ENCODE data around the gene HMGA1. TPM values are rescaled to one million over a fixed set of nuclear protein-coding genes. Genes with fewer than 3 reads are reported as not detected.

HMGA1 gene
- total RNA-seq, 1 donor from 2014 or later: 33.4 TPM

DNA sequence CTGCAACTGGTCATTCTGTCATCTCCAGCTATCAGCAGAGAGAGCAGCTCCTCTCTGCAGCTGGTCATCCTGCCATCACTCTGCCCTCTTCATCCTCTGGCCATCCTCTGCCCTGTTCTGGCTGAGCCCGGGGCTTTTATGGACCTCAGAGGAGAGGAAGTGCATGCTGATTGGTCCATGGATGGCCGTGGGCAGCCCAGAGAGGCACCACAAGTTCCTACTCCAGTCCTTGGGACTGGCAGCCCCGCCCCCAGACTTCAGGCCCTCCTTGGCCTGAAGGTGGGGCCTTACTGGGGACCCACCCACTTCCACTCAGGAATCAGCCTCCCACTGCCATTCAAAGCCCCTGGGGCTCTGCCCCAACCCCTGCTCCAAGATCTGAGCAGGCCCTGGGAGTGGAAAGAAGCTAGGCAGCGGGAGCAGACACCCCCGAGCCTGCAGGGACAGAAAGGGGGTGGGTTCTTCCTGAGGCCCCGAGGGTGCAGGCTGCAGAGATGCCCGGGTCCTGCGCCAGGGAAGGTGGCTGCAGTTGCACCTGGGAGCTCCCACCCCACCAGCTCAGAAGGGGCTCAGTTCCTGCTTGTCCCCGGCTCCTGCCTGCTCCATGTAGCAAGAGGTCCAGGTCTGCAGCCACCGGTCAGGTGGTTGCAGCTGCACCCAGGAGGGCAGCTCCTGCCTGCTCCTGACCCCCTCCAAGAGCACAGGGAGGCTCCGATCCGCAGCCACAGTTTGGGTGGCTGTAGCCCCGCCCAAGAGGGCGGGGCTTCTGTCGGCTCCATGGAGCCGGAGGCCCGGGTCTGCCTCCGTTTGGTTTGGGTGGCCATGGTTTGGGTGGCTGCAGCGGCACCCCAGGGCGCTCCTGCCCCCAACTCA is 34.1 kb upstream of the HMGA1 start:
- peaks cover 2% of the 10 kb centered on the region for H3K27me3 Mint-ChIP-seq (ENCODE audit: low read depth)
- no peak for DNase-seq (ENCODE audit: low spot score)
- no peaks in the 10 kb centered on the region for H3K36me3 Mint-ChIP-seq (ENCODE audit: low read depth)
- TF ChIP-seq, protein P1, sequence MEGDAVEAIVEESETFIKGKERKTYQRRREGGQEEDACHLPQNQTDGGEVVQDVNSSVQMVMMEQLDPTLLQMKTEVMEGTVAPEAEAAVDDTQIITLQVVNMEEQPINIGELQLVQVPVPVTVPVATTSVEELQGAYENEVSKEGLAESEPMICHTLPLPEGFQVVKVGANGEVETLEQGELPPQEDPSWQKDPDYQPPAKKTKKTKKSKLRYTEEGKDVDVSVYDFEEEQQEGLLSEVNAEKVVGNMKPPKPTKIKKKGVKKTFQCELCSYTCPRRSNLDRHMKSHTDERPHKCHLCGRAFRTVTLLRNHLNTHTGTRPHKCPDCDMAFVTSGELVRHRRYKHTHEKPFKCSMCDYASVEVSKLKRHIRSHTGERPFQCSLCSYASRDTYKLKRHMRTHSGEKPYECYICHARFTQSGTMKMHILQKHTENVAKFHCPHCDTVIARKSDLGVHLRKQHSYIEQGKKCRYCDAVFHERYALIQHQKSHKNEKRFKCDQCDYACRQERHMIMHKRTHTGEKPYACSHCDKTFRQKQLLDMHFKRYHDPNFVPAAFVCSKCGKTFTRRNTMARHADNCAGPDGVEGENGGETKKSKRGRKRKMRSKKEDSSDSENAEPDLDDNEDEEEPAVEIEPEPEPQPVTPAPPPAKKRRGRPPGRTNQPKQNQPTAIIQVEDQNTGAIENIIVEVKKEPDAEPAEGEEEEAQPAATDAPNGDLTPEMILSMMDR (IDR thresholded peaks at IDR 0.05): no peak
- H3K4me3 Mint-ChIP-seq (ENCODE audit: unreplicated experiment): no peak overlapping the region
- H3K9me3 Mint-ChIP-seq (ENCODE audit: low read depth): no peaks in the 10 kb centered on the region
- no peak overlapping the region for H3K27ac Mint-ChIP-seq (ENCODE audit: unreplicated experiment)
- H3K4me1 Mint-ChIP-seq (ENCODE audit: low read depth): no peaks in the 10 kb centered on the region

DNA sequence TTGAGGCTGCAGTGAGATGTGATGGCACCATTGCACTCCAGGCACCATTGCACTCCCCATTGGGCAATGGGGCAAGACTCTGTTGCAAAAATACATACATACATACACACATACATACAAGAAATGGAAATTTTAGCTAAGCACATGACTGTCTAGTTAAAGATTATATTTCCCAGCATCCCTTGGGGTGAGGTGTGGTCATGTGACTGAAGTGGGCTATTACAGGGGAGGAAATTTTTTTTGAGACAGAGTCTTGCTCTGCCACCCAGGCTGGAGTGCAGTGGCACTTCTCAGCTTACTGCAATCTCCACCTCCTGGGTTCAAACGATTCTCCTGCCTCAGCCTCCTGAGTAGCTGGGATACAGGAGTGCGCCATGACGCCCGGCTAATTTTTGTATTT is 32.0 kb upstream of the HMGA1 start:
- Mint-ChIP-seq H3K4me3 (ENCODE audit: unreplicated experiment) (no peak overlapping the region), H3K36me3 (ENCODE audit: low read depth) (no peaks in the 10 kb centered on the region), H3K27ac (ENCODE audit: unreplicated experiment) (no peak overlapping the region), H3K27me3 (ENCODE audit: low read depth) (peaks cover 2% of the 10 kb centered on the region), H3K9me3 (ENCODE audit: low read depth) (no peaks in the 10 kb centered on the region), H3K4me1 (ENCODE audit: low read depth) (no peaks in the 10 kb centered on the region)
- DNase-seq (ENCODE audit: low spot score): no peak
- TF ChIP-seq, protein P1 (IDR thresholded peaks at IDR 0.05): no peak

DNA sequence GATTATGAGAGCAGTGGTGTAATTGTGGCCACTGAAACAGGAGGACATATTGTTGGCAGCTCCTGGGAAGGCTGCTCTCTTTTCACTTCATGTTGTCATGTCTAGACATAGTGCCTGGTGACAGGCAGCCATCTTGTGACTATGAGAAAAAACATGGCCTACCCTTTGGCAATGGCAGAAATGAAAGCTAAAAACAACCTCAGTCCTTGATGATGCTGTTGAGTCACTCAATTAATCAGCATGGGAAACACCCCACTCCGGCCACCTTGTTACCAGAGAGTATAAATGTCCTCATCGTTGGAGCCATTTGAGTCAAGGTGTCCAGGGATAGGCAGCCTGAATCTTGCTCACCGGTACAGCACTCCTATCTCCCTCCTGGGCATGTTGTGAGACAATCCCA is 31.2 kb upstream of the HMGA1 start:
- Mint-ChIP-seq H3K27ac (ENCODE audit: unreplicated experiment) (no peak overlapping the region), H3K36me3 (ENCODE audit: low read depth) (no peaks in the 10 kb centered on the region), H3K9me3 (ENCODE audit: low read depth) (no peaks in the 10 kb centered on the region), H3K27me3 (ENCODE audit: low read depth) (peaks cover 2% of the 10 kb centered on the region), H3K4me3 (ENCODE audit: unreplicated experiment) (no peak overlapping the region), H3K4me1 (ENCODE audit: low read depth) (no peaks in the 10 kb centered on the region)
- TF ChIP-seq, protein P1 (IDR thresholded peaks at IDR 0.05): no peak
- no peak for DNase-seq (ENCODE audit: low spot score)

DNA sequence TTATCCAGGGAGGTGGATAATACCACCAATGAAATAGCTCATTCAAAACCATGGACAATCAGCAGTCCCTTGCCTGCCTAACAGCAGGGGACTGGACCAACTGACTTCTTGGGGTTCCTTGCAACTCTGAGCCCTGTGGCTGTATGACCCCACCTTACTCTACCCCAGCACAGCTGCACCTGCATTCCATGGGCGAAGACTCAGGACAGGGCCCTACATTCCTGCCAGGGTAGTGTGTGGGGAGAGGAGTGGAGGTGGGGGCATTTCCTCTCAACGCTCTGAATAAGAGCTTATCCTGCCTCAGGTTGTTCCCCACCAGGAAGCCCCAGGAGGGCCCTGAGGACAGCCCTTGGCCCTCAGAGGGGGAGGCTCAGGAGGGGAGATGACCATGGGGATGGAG is 30.8 kb upstream of the HMGA1 start:
- Mint-ChIP-seq H3K9me3 (ENCODE audit: low read depth) (no peaks in the 10 kb centered on the region), H3K4me1 (ENCODE audit: low read depth) (no peaks in the 10 kb centered on the region), H3K27me3 (ENCODE audit: low read depth) (peaks cover 2% of the 10 kb centered on the region), H3K4me3 (ENCODE audit: unreplicated experiment) (no peak overlapping the region), H3K27ac (ENCODE audit: unreplicated experiment) (no peak overlapping the region), H3K36me3 (ENCODE audit: low read depth) (no peaks in the 10 kb centered on the region)
- no peak for DNase-seq (ENCODE audit: low spot score)
- TF ChIP-seq, protein P1 (IDR thresholded peaks at IDR 0.05): no peak

DNA sequence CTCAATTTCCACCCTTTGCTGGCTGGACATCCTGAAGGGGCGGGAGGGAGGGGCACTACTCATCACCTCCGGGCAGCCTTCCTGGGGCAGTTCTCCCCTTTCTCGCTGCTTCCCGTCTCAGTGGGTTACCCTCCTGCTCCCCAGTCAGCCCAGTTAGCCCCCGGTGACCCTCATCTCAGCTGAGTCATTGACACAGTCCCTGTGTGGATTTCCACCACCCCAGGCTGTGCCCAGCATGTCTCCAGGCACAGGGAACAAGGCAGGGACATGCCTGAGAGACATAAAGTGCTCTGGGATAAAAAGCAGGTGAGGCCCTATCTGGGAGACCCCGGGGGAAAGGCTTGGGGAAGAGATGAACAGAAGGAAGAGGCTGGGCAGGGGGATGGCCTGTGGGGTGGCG is 29.9 kb upstream of the HMGA1 start:
- H3K27me3 Mint-ChIP-seq (ENCODE audit: low read depth): peaks cover 2% of the 10 kb centered on the region
- no peak overlapping the region for H3K27ac Mint-ChIP-seq (ENCODE audit: unreplicated experiment)
- no peaks in the 10 kb centered on the region for H3K4me1 Mint-ChIP-seq (ENCODE audit: low read depth)
- no peaks in the 10 kb centered on the region for H3K9me3 Mint-ChIP-seq (ENCODE audit: low read depth)
- no peak overlapping the region for H3K4me3 Mint-ChIP-seq (ENCODE audit: unreplicated experiment)
- no peaks in the 10 kb centered on the region for H3K36me3 Mint-ChIP-seq (ENCODE audit: low read depth)
- no peak for DNase-seq (ENCODE audit: low spot score)
- TF ChIP-seq, protein P1 (IDR thresholded peaks at IDR 0.05): no peak

Measured in chondrocyte (in vitro differentiated cells).